Stimulated activated CD8-positive, alpha-beta memory T cell treated with anti-CD3 and anti-CD28 coated beads, Interleukin-15, amount 100 ng/mL, for 48 hours (primary cell): ENCODE data around the gene RFX2.
"Not testable (repeated sequence)": the region's sequence is repeated elsewhere in the genome, so short reads cannot be mapped to it uniquely, and the experiment has no call there.

ENCODE experiments used
- DNase-seq, 2 donors: peaks; one replicate each; pipeline ENCODE4 v3.0.0-alpha.2; 2020; ENCODE audit warnings: low read depth in 2 of 2

The RFX2 gene

DNA sequence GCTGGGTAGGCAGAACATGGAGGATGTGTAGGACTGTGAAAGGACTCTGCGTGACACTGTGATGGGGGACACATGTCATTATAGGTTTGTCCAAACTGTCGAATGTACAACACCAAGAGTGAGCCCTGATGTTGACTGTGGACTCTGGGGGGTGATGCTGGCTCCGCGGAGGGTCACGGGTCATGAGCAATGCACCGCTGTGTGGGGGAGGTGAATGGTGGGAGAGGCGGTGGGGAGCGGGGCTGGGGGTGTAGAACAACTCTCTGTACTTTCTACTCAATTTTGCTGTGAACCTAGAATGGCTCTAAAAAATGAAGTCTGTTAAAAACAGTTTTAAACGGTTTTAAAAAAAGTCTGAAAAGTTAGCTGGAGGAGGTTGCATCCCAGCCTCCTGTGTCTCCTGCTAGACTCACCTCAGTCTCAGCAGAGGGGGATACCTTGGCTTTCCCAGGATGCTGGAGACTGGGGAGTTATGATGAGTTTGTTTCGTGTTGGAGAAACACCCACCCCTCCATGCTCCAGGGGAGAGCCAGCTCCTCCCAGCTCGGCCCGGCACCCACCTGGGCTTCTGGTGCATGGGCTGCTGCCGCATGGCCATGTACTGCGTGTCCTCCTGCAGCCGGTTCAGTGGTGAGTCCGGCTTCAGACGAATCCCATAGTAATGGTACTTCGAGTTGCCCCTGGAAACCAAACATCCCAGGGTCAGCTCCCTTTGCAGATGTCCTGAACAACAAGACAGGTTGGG is 97.7 kb downstream of the RFX2 start:
- DNase-seq = no peak

GRCh38 chr19:6011794-6012193 is 98.5 kb downstream of the RFX2 start:
- no peak for DNase-seq

GRCh38 chr19:6011206-6011605 is 99.1 kb downstream of the RFX2 start:
- DNase-seq = no peak

DNA sequence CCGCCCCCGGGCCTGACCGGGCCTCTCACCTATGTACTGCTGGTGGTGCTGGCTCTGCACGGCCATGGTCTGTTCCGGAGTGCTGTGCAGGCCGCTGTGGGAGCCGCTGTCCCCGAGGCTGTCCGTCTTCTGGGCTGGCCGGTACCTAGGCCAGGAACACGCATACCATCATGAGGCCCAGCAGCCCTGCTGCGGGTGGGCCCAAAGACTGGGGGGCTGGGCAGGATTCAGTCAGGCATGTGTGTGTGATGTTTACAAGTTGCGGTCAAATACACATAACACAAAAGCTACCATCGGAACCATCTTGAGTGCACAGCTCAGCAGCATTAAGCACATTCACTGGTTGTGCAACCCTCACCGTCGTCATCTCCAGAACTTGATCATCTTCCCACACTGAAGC is 100.2 kb downstream of the RFX2 start:
- DNase-seq = no peak

DNA sequence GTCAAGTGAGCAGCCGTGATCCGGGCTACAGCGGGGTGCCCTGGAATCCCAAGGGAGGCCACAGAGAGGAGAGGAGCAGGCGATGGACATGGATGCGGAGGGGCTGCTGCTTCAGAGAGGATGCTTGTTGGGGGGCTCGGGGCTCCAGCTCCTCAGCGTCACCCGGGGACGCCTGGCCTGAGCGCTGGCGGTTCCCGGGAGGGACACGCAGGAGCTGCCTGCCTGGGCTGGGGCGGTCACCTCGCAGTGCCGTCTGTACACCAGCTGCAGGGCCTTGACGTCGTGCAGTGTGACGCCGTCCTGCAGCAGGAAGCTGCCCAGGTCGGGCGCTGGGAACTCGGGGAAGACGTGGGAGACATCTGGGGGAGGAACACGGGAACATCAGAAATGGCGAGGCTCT is 102.4 kb downstream of the RFX2 start:
- no peak for DNase-seq

- no peak for DNase-seq
Measured at GRCh38 chr19:6006896-6007295, 103.4 kb downstream of the RFX2 start.

DNA sequence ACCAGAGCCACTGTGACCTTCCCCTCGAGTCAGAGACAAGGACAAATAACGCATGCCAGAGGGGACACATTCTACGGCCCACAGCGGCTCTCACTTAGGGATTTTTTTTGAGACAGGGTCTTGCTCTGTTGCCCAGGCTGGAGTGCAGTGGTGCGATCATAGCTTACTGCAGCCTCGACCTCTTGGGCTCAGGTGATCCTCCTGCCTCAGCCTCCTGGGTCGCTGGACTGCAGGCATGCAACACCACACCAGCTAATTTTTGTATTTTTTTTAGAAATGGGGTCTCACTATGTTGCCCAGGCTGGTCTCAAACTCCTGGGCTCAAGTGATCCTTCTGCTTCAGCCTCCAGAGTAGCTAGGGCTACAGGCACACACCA is 104.2 kb downstream of the RFX2 start:
- DNase-seq = not testable (repeated sequence)

DNA sequence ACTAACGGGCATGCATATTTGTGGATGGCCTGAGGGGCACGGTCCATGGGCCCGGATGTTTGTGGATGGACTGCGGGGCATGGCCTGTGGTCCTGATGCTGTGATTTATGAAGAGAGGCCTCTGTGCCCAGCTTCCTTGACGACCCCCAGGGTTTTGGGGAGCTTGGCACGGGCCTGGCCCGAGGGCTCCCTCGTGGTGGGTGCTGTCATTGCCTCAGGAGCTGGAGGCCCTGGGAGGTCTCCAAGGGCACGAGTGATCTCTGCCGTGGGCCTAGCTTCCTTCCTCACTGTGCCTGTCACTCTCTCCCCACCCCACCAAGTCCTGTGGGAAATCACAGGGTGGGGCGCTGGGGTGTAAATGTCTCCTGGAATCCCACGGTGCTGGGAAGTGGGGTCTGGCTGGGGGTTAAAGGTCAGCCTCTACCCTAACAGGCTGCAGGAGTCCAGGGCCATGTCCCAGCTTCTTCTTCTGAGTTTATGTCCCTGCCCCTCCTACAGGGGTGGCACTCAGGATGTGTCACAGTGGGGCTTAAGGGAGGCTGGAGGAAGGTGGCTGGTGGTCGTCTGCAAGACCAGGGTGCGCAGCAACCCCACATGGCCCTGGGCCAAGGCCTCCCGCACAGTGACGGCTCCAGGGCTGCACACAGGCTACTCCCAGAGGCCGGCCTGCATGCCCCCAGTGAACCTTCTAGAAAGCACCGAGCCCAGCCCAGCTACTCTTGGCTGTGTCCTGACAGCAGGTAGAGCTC is 104.8 kb downstream of the RFX2 start:
- DNase-seq = no peak

GRCh38 chr19:6003976-6004375 is 106.3 kb downstream of the RFX2 start:
- DNase-seq = no peak

DNA sequence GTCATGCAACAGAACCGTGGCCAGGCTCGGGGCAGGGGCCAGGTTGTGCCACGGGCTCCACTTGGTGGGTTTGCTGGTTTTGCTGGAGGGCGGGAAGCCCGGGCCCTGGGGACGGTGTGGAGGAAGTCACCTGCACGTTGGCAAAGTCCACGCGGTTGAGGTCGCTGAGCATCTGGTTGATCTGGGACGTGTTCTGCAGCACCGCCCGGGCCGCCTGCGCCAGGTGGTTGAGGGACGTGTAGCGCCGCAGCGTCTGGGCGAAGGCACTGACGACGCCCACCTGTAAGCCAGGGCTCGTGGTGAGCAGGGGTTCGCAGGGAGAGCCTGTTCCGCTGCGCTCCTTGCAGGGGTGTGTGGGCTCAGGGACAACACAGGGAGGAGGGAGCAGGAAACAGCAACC is 107.7 kb downstream of the RFX2 start:
- DNase-seq = no peak

GRCh38 chr19:6000228-6000847 is 110.0 kb downstream of the RFX2 start:
- no peak for DNase-seq

- DNase-seq = no peak
Measured at GRCh38 chr19:5999693-6000092, 110.6 kb downstream of the RFX2 start.

DNA sequence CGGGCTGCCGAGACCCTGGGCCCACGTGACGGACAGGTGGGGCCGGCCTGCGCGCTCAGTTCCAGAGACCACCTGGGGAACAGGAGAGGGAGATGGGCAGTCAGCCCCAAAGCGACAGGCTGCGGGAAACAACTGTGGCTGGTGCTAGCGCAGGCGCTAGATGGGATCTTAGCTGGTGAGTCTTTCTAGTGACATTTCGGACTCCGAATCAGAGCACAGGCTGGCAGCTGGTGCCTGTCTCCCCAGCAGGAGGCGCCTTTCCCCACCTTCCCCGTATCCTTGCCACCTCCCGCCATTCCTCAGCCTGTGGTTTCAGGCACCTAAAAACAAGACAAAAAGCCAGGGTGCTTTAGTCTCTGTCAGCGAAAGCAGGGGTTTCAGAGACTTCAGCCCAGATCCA is 112.9 kb downstream of the RFX2 start:
- DNase-seq = no peak

DNA sequence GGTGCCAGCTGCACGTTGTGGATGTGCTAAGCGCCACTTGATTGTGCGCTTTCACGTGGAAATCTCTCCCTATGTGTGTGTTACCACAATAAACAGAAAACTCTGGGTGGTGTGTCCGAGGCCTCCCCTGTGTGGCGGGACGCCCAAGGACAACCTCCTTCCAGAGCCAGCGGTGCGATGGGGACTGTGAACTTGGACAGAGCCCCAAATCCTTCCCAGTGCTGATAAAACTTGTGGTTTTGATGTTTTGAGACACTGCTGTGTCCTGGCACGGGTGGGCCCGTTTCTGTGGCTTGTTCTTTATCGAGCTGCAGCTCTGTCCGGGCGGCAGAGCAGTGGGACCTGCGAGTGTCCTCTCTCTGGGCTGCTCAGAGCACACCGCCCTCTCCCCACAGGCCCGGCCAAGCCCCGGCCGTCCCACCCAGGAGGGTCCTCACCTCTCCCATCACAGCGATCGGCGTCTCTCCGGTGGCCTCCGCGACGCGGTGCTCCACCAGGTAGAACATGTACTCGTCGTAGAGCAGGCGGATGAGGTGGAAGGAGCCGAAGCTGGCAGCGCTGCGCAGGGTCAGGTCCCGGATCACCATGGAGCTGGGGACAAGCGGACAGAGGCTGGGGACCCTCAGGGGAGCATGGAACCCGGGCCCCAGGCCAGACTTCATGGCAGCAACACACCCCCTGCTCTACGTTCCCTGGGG is 113.5 kb downstream of the RFX2 start:
- DNase-seq = no peak

GRCh38 chr19:5996102-5996501 is 114.2 kb downstream of the RFX2 start:
- no peak for DNase-seq

DNA sequence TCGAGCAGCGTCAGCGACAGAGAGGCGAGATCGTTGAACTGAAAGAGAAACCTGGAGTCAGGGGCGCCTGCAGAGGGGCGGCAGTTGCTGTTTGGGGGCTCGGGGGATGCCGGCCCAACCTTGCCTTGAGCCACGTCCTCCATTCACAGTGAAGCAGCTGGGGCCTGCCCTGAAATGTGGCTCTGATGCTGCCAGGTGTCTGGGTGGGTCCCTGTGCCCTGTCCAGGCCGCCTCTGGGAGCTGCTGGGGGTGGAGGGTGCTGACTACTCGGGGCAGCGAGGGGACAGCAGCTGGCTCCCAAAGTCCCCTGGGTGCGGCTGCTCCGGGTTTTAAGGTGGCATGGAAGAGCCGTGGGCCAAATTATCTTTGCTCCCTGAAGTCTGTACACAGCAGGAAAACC is 114.7 kb downstream of the RFX2 start:
- DNase-seq = no peak

GRCh38 chr19:5994405-5995165 is 115.7 kb downstream of the RFX2 start:
- no peak for DNase-seq

GRCh38 chr19:5993648-5994358 is 116.5 kb downstream of the RFX2 start:
- no peak for DNase-seq

- DNase-seq = no peak
Measured at GRCh38 chr19:5993201-5993600, 117.1 kb downstream of the RFX2 start.

- no peak for DNase-seq
Measured at GRCh38 chr19:5992756-5993155, 117.5 kb downstream of the RFX2 start.

- no peak for DNase-seq
Measured at GRCh38 chr19:5991244-5991838, 119.0 kb downstream of the RFX2 start.
